CD8-positive, alpha-beta memory T cell (primary cell): ENCODE data around the gene TTLL12. TPM values are rescaled to one million over a fixed set of nuclear protein-coding genes. Genes with fewer than 3 reads are reported as not detected.

Experiments used
- CTCF ChIA-PET: fragments of 350-600 bp; sonication (Branson Sonifier 250); formaldehyde crosslinking; loops from one replicate; lab custom pipeline; 2021; ENCODE audit warnings: antibody characterized with exemption; lab: Charles Lee
- POLR2A ChIA-PET: fragments of 350-600 bp; sonication (Branson Sonifier 250); formaldehyde crosslinking; loops from one replicate; lab custom pipeline; 2021; ENCODE audit warnings: antibody characterized with exemption; lab: Charles Lee
- DNase-seq, 5 donors: peaks; one replicate each; pipeline versions ENCODE4 v3.0.0 to v3.0.0-alpha.2; 2020 to 2022; ENCODE audit warnings: mixed read lengths in 1 of 5
- H3K27ac ChIP-seq: one replicate; pipeline ENCODE4 v1.7.0; 2013; ENCODE audit warnings: low read depth, mild to moderate bottlenecking, low read length, moderate library complexity
- H3K27me3 ChIP-seq: 2 replicates; pipeline ENCODE4 v1.7.0; 2013; ENCODE audit warnings: low read length, mild to moderate bottlenecking; ENCODE audit not compliant: insufficient read depth, poor library complexity, severe bottlenecking
- H3K36me3 ChIP-seq: 2 replicates; pipeline ENCODE4 v1.7.0; 2013; ENCODE audit warnings: mild to moderate bottlenecking, low read length, moderate library complexity; ENCODE audit not compliant: insufficient read depth
- H3K4me1 ChIP-seq: 2 replicates; pipeline ENCODE4 v1.7.0; 2013; ENCODE audit warnings: mild to moderate bottlenecking, low read length, moderate library complexity; ENCODE audit not compliant: insufficient read depth
- H3K4me3 ChIP-seq: 2 replicates; pipeline ENCODE4 v1.7.0; 2013; ENCODE audit warnings: mild to moderate bottlenecking, low read length
- H3K9me3 ChIP-seq: 2 replicates; pipeline ENCODE4 v1.7.0; 2013; ENCODE audit warnings: mild to moderate bottlenecking, low read length
- H3K27ac Mint-ChIP-seq, 8 donors: one replicate each; pipeline ENCODE4 v1.8.0; 2020 to 2021; ENCODE audit warnings: mixed read lengths in 8 of 8, mild to moderate bottlenecking in 6 of 8, inconsistent platforms in 3 of 8, moderate library complexity in 3 of 8
- H3K27me3 Mint-ChIP-seq, 2 donors: one replicate each; pipeline ENCODE4 v1.8.0; 2020 to 2021; ENCODE audit warnings: mixed read lengths in 2 of 2, mild to moderate bottlenecking in 1 of 2, moderate library complexity in 1 of 2
- H3K36me3 Mint-ChIP-seq, 3 donors: one replicate each; pipeline ENCODE4 v1.8.0; 2020 to 2021; ENCODE audit warnings: mixed read lengths in 3 of 3, inconsistent platforms in 1 of 3, mild to moderate bottlenecking in 1 of 3
- H3K4me1 Mint-ChIP-seq, 3 donors: one replicate each; pipeline ENCODE4 v1.8.0; 2020 to 2021; ENCODE audit warnings: mixed read lengths in 3 of 3, inconsistent platforms in 1 of 3, mild to moderate bottlenecking in 1 of 3
- H3K4me3 Mint-ChIP-seq, 7 donors: one replicate each; pipeline ENCODE4 v1.8.0; 2020 to 2021; ENCODE audit warnings: mixed read lengths in 7 of 7, mild to moderate bottlenecking in 6 of 7, moderate library complexity in 4 of 7, inconsistent platforms in 2 of 7
- H3K9me3 Mint-ChIP-seq, 5 donors: one replicate each; pipeline ENCODE4 v1.8.0; 2020 to 2022; ENCODE audit warnings: mixed read lengths in 5 of 5, mild to moderate bottlenecking in 3 of 5, moderate library complexity in 2 of 5, inconsistent platforms in 1 of 5
- polyA plus RNA-seq: library from polyadenylated mRNA; unstranded; fragments of 300-500 nt; fragmentation: Illumina TruSeq; gene quantifications from one replicate; pipeline ENCODE4 v1.2.3, GENCODE V29; 2021
- total RNA-seq, 2 experiments: library from RNA; stranded (reverse); gene quantifications; one replicate each; pipeline ENCODE4 v1.2.3, GENCODE V29; 2021

The TTLL12 gene
- total and polyA plus RNA-seq, 3 experiments from 2014 or later = 30.1 to 112 (median 104) TPM

GRCh38 chr22:43116932-43117331, 70.0 kb downstream of the TTLL12 start:
- CTCF ChIA-PET = no interaction called here
- no peak overlapping the region for H3K4me3 ChIP-seq
- Mint-ChIP-seq H3K36me3 (no peaks in the 10 kb centered on the region), H3K27ac (peak overlapping the region in 1 of 8 donors; percentile 29), H3K4me1 (no peaks in the 10 kb centered on the region), H3K4me3 (no peak overlapping the region), H3K9me3 (no peaks in the 10 kb centered on the region), H3K27me3 (no peaks in the 10 kb centered on the region)
- H3K27me3 ChIP-seq = no peaks in the 10 kb centered on the region
- no peaks in the 10 kb centered on the region for H3K4me1 ChIP-seq
- no peak for DNase-seq
- H3K36me3 ChIP-seq = no peaks in the 10 kb centered on the region
- no peaks in the 10 kb centered on the region for H3K9me3 ChIP-seq
- H3K27ac ChIP-seq = no peak overlapping the region
- POLR2A ChIA-PET = no interaction called here

Other genes starting within 250 kb of the TTLL12 start
- gene PACSIN2, start 172.0 kb downstream of the TTLL12 start, total RNA-seq = 10 to 100 TPM; 30.2 to 36.5 TPM
- 26.3 TPM for gene PACSIN2, start 172.0 kb downstream of the TTLL12 start, polyA plus RNA-seq
- gene TTLL1, start 97.7 kb downstream of the TTLL12 start, total RNA-seq = 1 to 10 TPM; 4.3 to 5.0 TPM
- gene TTLL1, start 97.7 kb downstream of the TTLL12 start, polyA plus RNA-seq = 15.8 TPM
- gene BIK, start 76.4 kb downstream of the TTLL12 start, total RNA-seq = 1 to 10 TPM; 4.0 to 4.1 TPM
- gene BIK, start 76.4 kb downstream of the TTLL12 start, polyA plus RNA-seq = 7.2 TPM
- 10 to 100 TPM; 28.4 to 29.3 TPM for gene MCAT, start 43.7 kb downstream of the TTLL12 start, total RNA-seq
- 9.7 TPM for gene MCAT, start 43.7 kb downstream of the TTLL12 start, polyA plus RNA-seq
- 100 to 1,000 TPM; 101 to 105 TPM for gene TSPO, start 35.6 kb downstream of the TTLL12 start, total RNA-seq
- 328 TPM for gene TSPO, start 35.6 kb downstream of the TTLL12 start, polyA plus RNA-seq
- under 1 TPM; 0.07 to 0.33 TPM for gene SCUBE1, start 156.2 kb upstream of the TTLL12 start, total RNA-seq
- gene SCUBE1, start 156.2 kb upstream of the TTLL12 start, polyA plus RNA-seq = not detected
- gene MPPED1, start 224.9 kb upstream of the TTLL12 start, total RNA-seq = not detected
- not detected for gene MPPED1, start 224.9 kb upstream of the TTLL12 start, polyA plus RNA-seq